ENCODE data around the gene ARMC9. TPM values are rescaled to one million over a fixed set of nuclear protein-coding genes. Genes with fewer than 3 reads are reported as not detected.

ARMC9 gene
- total and polyA plus RNA-seq, 2 donors (not counting 3 experiments of a cell fraction or from before 2014, with no cell fraction given), result 16.4 to 24.2 TPM

DNA sequence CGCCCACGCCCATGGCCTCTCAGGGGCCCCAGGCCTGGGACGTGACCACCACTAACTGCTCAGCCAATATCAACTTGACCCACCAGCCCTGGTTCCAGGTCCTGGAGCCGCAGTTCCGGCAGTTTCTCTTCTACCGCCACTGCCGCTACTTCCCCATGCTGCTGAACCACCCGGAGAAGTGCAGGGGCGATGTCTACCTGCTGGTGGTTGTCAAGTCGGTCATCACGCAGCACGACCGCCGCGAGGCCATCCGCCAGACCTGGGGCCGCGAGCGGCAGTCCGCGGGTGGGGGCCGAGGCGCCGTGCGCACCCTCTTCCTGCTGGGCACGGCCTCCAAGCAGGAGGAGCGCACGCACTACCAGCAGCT, 199.5 kb downstream of the ARMC9 start:
- Histone ChIP-seq H3K4me2 (ENCODE audit: insufficient read depth, low read length) (no peak overlapping the region), H3K27me3 (ENCODE audit: control insufficient read depth in 2 of 2, insufficient read depth in 2 of 2, low read length in 2 of 2) (peaks cover 0 to 8% of the 10 kb centered on the region in 2 experiments), H3K27ac (ENCODE audit: insufficient read depth, low read depth, low read length) (no peak overlapping the region), H3K4me1 (ENCODE audit: control insufficient read depth, extremely low read depth, insufficient read depth, low read length) (no peaks in the 10 kb centered on the region), H2AFZ (ENCODE audit: low read depth, low read length) (no peak overlapping the region), H4K20me1 (replicated peaks; ENCODE audit: control insufficient read depth, extremely low read depth, insufficient read depth, low read length) (no peaks in the 10 kb centered on the region), H3K79me2 (ENCODE audit: control insufficient read depth, insufficient read depth, low read length) (no peaks in the 10 kb centered on the region), H3K9me1 (replicated peaks; ENCODE audit: control insufficient read depth, extremely low read depth, insufficient read depth, low read length) (no peaks in the 10 kb centered on the region), H3K4me3 (replicated peaks in 1 of 3; ENCODE audit: insufficient read depth in 1 of 3, low read depth in 1 of 3, low read length in 3 of 3) (no peak overlapping the region), H3K9me3 (replicated peaks; ENCODE audit: control insufficient read depth, insufficient read depth, low read length) (no peaks in the 10 kb centered on the region), H3K36me3 (ENCODE audit: control insufficient read depth in 2 of 2, extremely low read depth in 1 of 2, insufficient read depth in 2 of 2, low read length in 2 of 2) (no peaks in the 10 kb centered on the region), H3K9ac (replicated peaks; ENCODE audit: extremely low read depth, insufficient read depth, low read length) (no peak overlapping the region)
- ChIA-PET POLR2A (no interaction called here), CTCF (interaction anchor here (1.6 kb wide), 1 partner anchor 101 kb away, joined by 6 read pairs; no protein-coding TSS in a partner anchor)
- TF ChIP-seq, protein P1, sequence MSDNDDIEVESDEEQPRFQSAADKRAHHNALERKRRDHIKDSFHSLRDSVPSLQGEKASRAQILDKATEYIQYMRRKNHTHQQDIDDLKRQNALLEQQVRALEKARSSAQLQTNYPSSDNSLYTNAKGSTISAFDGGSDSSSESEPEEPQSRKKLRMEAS (IDR thresholded peaks at IDR 0.05; ENCODE audit: insufficient read depth, insufficient read length), result no peak
- no peak for TF ChIP-seq JUN (IDR thresholded peaks at IDR 0.05; ENCODE audit: borderline replicate concordance, insufficient read depth, insufficient read length, low read depth)
- TF ChIP-seq, protein P2, sequence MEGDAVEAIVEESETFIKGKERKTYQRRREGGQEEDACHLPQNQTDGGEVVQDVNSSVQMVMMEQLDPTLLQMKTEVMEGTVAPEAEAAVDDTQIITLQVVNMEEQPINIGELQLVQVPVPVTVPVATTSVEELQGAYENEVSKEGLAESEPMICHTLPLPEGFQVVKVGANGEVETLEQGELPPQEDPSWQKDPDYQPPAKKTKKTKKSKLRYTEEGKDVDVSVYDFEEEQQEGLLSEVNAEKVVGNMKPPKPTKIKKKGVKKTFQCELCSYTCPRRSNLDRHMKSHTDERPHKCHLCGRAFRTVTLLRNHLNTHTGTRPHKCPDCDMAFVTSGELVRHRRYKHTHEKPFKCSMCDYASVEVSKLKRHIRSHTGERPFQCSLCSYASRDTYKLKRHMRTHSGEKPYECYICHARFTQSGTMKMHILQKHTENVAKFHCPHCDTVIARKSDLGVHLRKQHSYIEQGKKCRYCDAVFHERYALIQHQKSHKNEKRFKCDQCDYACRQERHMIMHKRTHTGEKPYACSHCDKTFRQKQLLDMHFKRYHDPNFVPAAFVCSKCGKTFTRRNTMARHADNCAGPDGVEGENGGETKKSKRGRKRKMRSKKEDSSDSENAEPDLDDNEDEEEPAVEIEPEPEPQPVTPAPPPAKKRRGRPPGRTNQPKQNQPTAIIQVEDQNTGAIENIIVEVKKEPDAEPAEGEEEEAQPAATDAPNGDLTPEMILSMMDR (IDR thresholded peaks at IDR 0.05; ENCODE audit: extremely low read depth in 1 of 2, insufficient read depth in 1 of 2, low read depth in 1 of 2, low read length in 2 of 2), result no peak
- TF ChIP-seq EZH2 (IDR thresholded peaks at IDR 0.05; ENCODE audit: borderline replicate concordance, low read depth, low read length, severe bottlenecking), result no peak
- TF ChIP-seq POLR2AphosphoS5 (IDR thresholded peaks at IDR 0.05; ENCODE audit: insufficient read depth, low read depth, low read length), result no peak
- TF ChIP-seq POLR2A (IDR thresholded peaks at IDR 0.05; ENCODE audit: low read depth, low read length), result no peak
- TF ChIP-seq MYC (IDR thresholded peaks at IDR 0.05; ENCODE audit: low read depth, low read length), result no peak
- TF ChIP-seq FOS (IDR thresholded peaks at IDR 0.05; ENCODE audit: borderline replicate concordance, insufficient read depth, low read length), result no peak
- TF ChIP-seq GATA2 (IDR thresholded peaks at IDR 0.05; ENCODE audit: insufficient read depth, insufficient read length, low read depth, low read length), result no peak
- no TSS peak for BruUV-seq (replicated peaks)
- dilution Hi-C loops (cut with MboI; ENCODE audit: extremely low pct_ligation_motif_present, low sequenced_read_pairs), result no loop called here
- intact Hi-C loops (cut with micrococcal nuclease), result no loop called here
- FAIRE-seq (no peak), DNase-seq (ENCODE audit: low read depth, low spot score) (no peak)

Measured in endothelial cell of umbilical vein (primary cell).